Astrocyte (in vitro differentiated cells and primary cell): Measurements from ENCODE around the gene PCLAF.

ENCODE experiments used
- CTCF ChIP-seq: IDR thresholded peaks from 2 replicates; pipeline ENCODE4 v1.5.1; 2011; ENCODE audit warnings: low read depth, mild to moderate bottlenecking, inconsistent platforms, low read length, moderate library complexity; ENCODE audit not compliant: insufficient read depth
- EZH2 ChIP-seq: IDR thresholded peaks from 2 replicates; pipeline ENCODE4 v1.6.1; 2012; ENCODE audit warnings: mild to moderate bottlenecking, low read length, inconsistent platforms; ENCODE audit not compliant: insufficient read depth

DNA sequence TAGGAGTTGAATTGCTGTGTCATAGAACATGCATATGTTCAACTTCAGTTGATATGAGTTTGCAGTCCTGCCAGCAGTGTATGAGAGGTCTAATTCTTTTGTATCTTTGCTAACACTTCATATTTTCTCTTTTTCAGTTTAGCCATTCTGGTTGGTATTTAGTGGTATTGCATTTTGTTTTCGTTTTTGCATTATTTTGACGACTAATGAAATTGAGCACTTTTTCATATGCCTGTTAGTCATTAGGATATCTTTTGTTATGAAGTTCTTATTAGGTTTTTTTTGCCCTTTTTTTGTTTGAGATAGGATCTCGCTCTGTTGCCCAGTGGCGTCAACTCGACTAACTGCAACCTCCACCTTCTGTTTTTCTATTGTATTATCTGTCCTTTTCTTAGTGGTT is 15.5 kb upstream of the PCLAF start:
- no peak for TF ChIP-seq CTCF
- no peak for TF ChIP-seq EZH2
